ENCODE results near the gene RTL10. TPM values are rescaled to one million over a fixed set of nuclear protein-coding genes. Genes with fewer than 3 reads are reported as not detected.

Gene RTL10
- total RNA-seq, 1 donor from 2014 or later = 20.0 TPM

DNA sequence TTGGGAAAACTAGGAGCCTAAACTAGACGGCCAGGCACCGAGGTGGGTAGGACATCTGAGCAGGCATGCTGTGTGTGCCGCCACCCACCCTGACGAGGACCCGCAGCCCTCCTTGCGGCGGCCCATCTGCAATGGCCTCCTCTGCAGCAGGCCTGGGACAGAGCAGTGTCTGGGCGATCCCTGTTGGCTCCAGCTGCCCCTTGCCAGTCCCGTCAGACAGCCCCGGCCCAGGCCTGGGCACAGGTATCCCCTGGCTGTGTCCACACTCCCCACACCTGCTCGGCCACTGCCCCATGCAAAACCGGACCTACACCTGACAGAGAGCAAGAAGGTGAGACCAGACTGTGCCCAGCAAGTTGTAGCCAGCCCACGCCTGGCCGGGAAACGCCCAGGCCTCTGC is 38.7 kb upstream of the RTL10 start:
- Mint-ChIP-seq H3K9me3 (no peaks in the 10 kb centered on the region), H3K27ac (no peak overlapping the region), H3K4me1 (peaks cover 30% of the 10 kb centered on the region), H3K36me3 (ENCODE audit: low read depth) (peaks cover 5% of the 10 kb centered on the region), H3K27me3 (no peaks in the 10 kb centered on the region), H3K4me3 (no peak overlapping the region)
- DNase-seq = no peak
- intact Hi-C loops (cut with micrococcal nuclease) = no loop called here

- no peak overlapping the region for H3K4me3 Mint-ChIP-seq
- DNase-seq = no peak
- intact Hi-C loops (cut with micrococcal nuclease) = no loop called here
- H3K27me3 Mint-ChIP-seq = no peaks in the 10 kb centered on the region
- H3K27ac Mint-ChIP-seq = no peak overlapping the region
- H3K9me3 Mint-ChIP-seq = no peaks in the 10 kb centered on the region
- H3K36me3 Mint-ChIP-seq (ENCODE audit: low read depth) = peaks cover 5% of the 10 kb centered on the region
- peaks cover 30% of the 10 kb centered on the region for H3K4me1 Mint-ChIP-seq
Measured at GRCh38 chr22:19892925-19893324, 38.3 kb upstream of the RTL10 start.

DNA sequence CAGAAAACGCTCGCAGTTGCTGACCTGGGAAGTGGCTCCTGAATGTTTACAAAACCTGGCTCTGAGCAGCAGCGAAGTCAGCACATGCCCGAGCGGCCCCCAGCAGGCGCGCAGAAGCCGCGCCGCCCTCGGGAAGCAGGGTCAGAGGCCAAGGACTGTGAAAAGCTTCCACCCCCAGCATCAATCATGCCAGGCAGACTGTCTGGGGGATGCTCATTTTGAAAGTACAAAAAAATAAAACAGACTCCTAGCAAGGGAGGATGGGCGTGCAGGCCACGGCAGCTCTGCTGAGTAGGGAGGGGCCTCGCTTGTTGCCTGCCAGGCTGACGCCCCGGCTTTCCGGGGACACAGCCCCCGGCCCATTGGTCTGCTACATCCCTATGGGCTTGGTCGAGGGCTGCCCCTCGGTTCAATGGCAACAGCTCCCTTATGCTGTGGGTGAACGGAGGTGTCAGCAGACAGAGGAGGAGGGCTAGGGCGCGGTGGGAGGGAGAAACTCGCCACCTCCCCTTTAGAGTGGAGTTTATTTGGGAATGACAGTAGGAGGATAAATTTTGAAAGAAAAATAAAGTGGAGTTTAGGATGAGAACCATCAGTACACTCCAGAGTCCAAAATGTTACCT is 37.7 kb upstream of the RTL10 start:
- DNase-seq = peak; percentile 81
- peaks cover 5% of the 10 kb centered on the region for H3K36me3 Mint-ChIP-seq (ENCODE audit: low read depth)
- H3K9me3 Mint-ChIP-seq = no peaks in the 10 kb centered on the region
- peak overlapping the region; percentile 94 for H3K27ac Mint-ChIP-seq
- no peaks in the 10 kb centered on the region for H3K27me3 Mint-ChIP-seq
- H3K4me1 Mint-ChIP-seq = peaks cover 31% of the 10 kb centered on the region
- intact Hi-C loops (cut with micrococcal nuclease) = no loop called here
- peak overlapping the region; percentile 80 for H3K4me3 Mint-ChIP-seq

- Mint-ChIP-seq H3K36me3 (ENCODE audit: low read depth) (peaks cover 5% of the 10 kb centered on the region), H3K9me3 (no peaks in the 10 kb centered on the region), H3K4me1 (peaks cover 39% of the 10 kb centered on the region), H3K4me3 (peak overlapping the region; percentile 80), H3K27ac (peak overlapping the region; percentile 94), H3K27me3 (no peaks in the 10 kb centered on the region)
- peak; percentile 90 for DNase-seq
- intact Hi-C loops (cut with micrococcal nuclease) = loop anchor here (1.0 kb wide), 1 partner anchor 37 kb away; the partner anchor contains the start of genes GNB1L and RTL10
Measured at GRCh38 chr22:19891317-19892256, 36.9 kb upstream of the RTL10 start.

DNA sequence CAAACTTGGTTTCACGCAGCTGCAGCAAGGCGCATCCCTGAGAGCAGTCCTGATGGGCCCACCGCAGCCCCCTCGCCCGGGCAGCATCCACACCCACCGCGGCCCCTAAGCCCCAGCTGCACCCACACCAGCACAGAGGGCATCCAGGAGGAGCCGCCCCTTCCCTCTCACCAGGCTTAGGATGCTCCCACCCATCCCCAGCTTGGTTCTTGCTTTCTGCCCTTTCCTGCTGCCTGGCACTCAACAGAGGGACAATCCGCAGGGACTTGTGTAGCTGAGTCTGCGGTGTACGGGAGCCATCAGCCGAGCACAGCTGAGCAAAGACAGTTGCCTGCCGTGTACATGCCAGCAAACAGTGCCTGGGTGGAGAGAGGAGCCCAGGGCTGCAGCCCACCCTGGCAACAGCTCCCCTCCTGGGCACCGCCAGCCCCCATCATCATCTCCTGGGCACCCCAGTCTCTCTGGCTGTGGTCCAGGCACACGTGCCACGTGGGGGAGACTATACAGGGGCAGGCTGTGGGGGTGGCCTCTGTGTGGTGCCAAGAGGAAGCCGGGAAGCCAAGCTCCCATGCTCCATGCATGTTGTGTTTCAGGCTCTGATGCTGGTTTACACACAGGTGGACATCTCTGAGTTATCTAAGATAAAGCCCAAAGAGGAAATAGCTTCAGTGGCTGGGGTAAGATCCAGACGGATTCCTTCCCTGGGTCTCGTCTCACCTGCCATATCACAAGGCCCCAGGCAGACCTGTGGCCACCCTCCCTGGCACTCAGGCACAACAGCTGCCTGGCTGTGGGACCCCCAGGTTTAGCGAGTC is 36.0 kb upstream of the RTL10 start:
- peaks cover 5% of the 10 kb centered on the region for H3K36me3 Mint-ChIP-seq (ENCODE audit: low read depth)
- H3K27ac Mint-ChIP-seq = peak overlapping the region; percentile 94

GRCh38 chr22:19889951-19890350 is 35.3 kb upstream of the RTL10 start:
- Mint-ChIP-seq H3K27me3 (no peaks in the 10 kb centered on the region), H3K9me3 (no peaks in the 10 kb centered on the region), H3K27ac (peak overlapping the region; percentile 76), H3K36me3 (ENCODE audit: low read depth) (peaks cover 5% of the 10 kb centered on the region), H3K4me1 (peaks cover 44% of the 10 kb centered on the region), H3K4me3 (peak overlapping the region; percentile 43)
- peak; percentile 66 for DNase-seq
- intact Hi-C loops (cut with micrococcal nuclease) = no loop called here

More for the DNA sequence above, 36.0 kb upstream of the RTL10 start:
- Mint-ChIP-seq H3K4me3 (peak overlapping the region; percentile 80), H3K4me1 (peaks cover 42% of the 10 kb centered on the region), H3K27me3 (no peaks in the 10 kb centered on the region), H3K9me3 (no peaks in the 10 kb centered on the region)
- intact Hi-C loops (cut with micrococcal nuclease) = loop anchor here (1.0 kb wide), 1 partner anchor 36 kb away; the partner anchor contains the start of genes GNB1L and RTL10
- no peak for DNase-seq

- Mint-ChIP-seq H3K4me3 (no peak overlapping the region), H3K27ac (peak overlapping the region; percentile 32), H3K36me3 (ENCODE audit: low read depth) (peaks cover 3% of the 10 kb centered on the region), H3K9me3 (no peaks in the 10 kb centered on the region), H3K27me3 (no peaks in the 10 kb centered on the region), H3K4me1 (peaks cover 44% of the 10 kb centered on the region)
- intact Hi-C loops (cut with micrococcal nuclease) = no loop called here
- DNase-seq = no peak
Measured at GRCh38 chr22:19888131-19888746, 33.6 kb upstream of the RTL10 start.

DNA sequence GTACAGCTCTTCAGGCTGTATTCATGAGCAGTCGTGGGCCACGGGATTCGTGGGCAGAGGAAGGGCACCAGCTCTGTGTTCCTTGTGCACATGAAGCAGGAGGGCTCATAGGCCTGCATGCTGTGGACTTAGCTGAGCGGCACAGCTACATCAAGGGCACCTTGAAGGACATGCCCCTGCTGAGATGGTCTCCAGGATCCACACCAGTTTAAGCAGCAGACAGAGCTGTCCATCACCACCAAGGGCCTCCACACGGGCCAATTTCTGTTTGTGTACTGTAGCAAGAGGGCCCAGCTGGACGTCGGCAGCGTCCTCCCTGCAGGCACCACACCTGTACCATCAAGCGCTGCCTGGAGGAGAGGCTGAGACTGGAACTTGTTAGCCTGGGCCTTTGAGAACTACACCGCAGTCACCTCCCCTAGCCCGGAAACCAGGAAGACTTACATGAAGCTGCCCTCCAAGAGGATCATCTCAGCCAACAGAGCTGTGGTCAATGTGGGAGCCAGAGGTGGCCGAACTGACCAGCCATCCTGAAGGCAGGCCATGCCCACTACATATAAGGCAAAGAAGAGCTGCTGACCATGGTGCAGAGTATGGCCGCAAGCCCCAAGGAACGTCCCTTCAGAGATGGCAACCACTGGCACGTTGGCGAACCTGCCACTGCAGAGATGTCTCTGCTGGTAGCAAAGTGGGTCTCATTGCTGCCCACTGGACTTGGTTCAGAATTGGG is 32.7 kb upstream of the RTL10 start:
- Mint-ChIP-seq H3K36me3 (ENCODE audit: low read depth) (peaks cover 3% of the 10 kb centered on the region), H3K27ac (peak overlapping the region; percentile 62), H3K4me1 (peaks cover 39% of the 10 kb centered on the region), H3K9me3 (no peaks in the 10 kb centered on the region), H3K27me3 (no peaks in the 10 kb centered on the region), H3K4me3 (no peak overlapping the region)
- intact Hi-C loops (cut with micrococcal nuclease) = no loop called here
- DNase-seq = no peak

DNA sequence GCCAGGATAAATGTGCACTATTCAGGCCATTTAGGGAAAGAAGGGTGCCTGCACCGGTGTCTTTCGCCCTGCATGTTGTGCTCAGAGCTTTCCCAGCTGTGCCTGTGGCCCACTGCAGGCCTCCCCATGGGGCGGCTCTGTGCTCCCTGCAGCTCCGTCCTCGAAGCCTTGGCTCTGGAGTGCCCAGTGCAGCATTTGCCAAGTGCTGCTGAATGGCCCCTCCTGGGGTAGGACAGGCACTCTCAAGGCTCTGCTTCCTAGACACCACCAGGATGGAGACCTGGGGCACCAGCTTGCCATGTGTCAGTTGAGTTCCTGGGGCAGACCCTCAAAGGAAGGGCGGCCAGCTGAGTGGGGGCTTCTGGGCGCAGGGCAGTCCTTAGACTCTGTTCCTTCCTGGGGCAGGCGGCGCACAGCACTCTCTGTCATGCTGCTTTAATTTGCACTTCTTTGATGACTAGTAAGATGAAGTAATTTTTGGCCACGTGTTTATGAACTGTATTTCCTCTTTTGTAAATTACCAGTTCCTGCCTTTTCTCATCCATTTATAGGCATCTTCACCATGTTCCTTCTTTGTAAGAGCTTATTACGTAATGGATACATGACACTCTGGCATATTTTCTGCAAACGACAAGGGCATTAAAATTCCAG is 32.1 kb upstream of the RTL10 start:
- no peak overlapping the region for H3K4me3 Mint-ChIP-seq
- no peaks in the 10 kb centered on the region for H3K27me3 Mint-ChIP-seq
- intact Hi-C loops (cut with micrococcal nuclease) = no loop called here
- no peaks in the 10 kb centered on the region for H3K9me3 Mint-ChIP-seq
- peak; percentile 71 for DNase-seq
- peaks cover 32% of the 10 kb centered on the region for H3K4me1 Mint-ChIP-seq
- H3K27ac Mint-ChIP-seq = peak overlapping the region; percentile 62
- peaks cover 3% of the 10 kb centered on the region for H3K36me3 Mint-ChIP-seq (ENCODE audit: low read depth)

- H3K9me3 Mint-ChIP-seq = no peaks in the 10 kb centered on the region
- DNase-seq = no peak
- H3K27me3 Mint-ChIP-seq = no peaks in the 10 kb centered on the region
- H3K36me3 Mint-ChIP-seq (ENCODE audit: low read depth) = peaks cover 3% of the 10 kb centered on the region
- H3K27ac Mint-ChIP-seq = peak overlapping the region; percentile 48
- H3K4me1 Mint-ChIP-seq = peaks cover 25% of the 10 kb centered on the region
- H3K4me3 Mint-ChIP-seq = no peak overlapping the region
- intact Hi-C loops (cut with micrococcal nuclease) = no loop called here
Measured at GRCh38 chr22:19885841-19886592, 31.3 kb upstream of the RTL10 start.

GRCh38 chr22:19884954-19885751 is 30.5 kb upstream of the RTL10 start:
- Mint-ChIP-seq H3K36me3 (ENCODE audit: low read depth) (peaks cover 2% of the 10 kb centered on the region), H3K27ac (no peak overlapping the region), H3K4me3 (no peak overlapping the region), H3K4me1 (peaks cover 20% of the 10 kb centered on the region), H3K27me3 (no peaks in the 10 kb centered on the region), H3K9me3 (no peaks in the 10 kb centered on the region)
- intact Hi-C loops (cut with micrococcal nuclease) = no loop called here
- DNase-seq = no peak

All from activated CD4-positive, alpha-beta T cell treated with anti-CD3 and anti-CD28 coated beads, Interleukin-2, amount 10 ng/mL, durations not matched to agents 24 days and 14 days (primary cell).